ENCODE results near the gene MAGEF1. TPM values are rescaled to one million over a fixed set of nuclear protein-coding genes. Genes with fewer than 3 reads are reported as not detected.

The MAGEF1 gene
- total and polyA plus RNA-seq, 11 donors = 24.7 to 36.4 (median 31.8) TPM

DNA sequence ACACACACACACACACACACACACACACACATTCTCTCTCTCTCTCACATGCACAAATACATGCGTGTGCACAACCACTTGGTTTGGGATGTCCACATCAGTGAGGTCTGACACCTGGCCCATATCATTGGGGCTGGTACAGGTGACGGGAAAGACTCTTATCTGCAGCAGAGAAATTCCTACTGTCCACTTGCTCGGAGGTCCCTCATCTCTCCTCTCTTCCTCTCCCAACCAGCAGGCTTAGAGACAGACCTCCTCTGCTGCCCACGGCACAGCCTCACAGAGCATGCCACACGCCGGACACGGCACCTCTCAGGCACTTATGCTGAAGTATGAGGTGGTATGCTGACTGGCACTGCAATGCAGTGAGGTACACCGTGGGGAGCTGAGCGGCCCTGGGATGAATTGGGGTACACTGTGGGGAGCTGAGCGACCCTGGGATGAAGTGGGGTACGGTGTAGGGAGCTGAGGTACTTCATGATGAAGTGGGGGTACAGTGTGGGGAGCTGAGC is 41.7 kb downstream of the MAGEF1 start:
- Histone ChIP-seq H3K27ac (no peak overlapping the region), H3K4me1 (no peaks in the 10 kb centered on the region), H3K4me3 (no peak overlapping the region), H3K9me3 (no peaks in the 10 kb centered on the region), H3K27me3 (no peaks in the 10 kb centered on the region), H3K36me3 (no peaks in the 10 kb centered on the region)
- ATAC-seq = peak in 1 of 4 donors; percentile 19
- no peak for TF ChIP-seq POLR2A (IDR thresholded peaks at IDR 0.05)
- TF ChIP-seq, protein P1, sequence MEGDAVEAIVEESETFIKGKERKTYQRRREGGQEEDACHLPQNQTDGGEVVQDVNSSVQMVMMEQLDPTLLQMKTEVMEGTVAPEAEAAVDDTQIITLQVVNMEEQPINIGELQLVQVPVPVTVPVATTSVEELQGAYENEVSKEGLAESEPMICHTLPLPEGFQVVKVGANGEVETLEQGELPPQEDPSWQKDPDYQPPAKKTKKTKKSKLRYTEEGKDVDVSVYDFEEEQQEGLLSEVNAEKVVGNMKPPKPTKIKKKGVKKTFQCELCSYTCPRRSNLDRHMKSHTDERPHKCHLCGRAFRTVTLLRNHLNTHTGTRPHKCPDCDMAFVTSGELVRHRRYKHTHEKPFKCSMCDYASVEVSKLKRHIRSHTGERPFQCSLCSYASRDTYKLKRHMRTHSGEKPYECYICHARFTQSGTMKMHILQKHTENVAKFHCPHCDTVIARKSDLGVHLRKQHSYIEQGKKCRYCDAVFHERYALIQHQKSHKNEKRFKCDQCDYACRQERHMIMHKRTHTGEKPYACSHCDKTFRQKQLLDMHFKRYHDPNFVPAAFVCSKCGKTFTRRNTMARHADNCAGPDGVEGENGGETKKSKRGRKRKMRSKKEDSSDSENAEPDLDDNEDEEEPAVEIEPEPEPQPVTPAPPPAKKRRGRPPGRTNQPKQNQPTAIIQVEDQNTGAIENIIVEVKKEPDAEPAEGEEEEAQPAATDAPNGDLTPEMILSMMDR (IDR thresholded peaks at IDR 0.05) = no peak
- 62 to 73% (median 71%) methylated on average over 11 of the region's 11 CpGs for WGBS, 4 donors
- intact Hi-C loops (cut with DNase I) = no loop called here
- peak in 1 of 5 donors; percentile 62 for DNase-seq

GRCh38 chr3:184669578-184669977 is 42.3 kb downstream of the MAGEF1 start:
- no peak overlapping the region for H3K4me3 ChIP-seq
- ATAC-seq = no peak
- TF ChIP-seq, protein P1 (IDR thresholded peaks at IDR 0.05) = no peak
- TF ChIP-seq POLR2A (IDR thresholded peaks at IDR 0.05) = no peak
- H3K27ac ChIP-seq = no peak overlapping the region
- H3K36me3 ChIP-seq = no peaks in the 10 kb centered on the region
- intact Hi-C loops (cut with DNase I) = no loop called here
- H3K9me3 ChIP-seq = no peaks in the 10 kb centered on the region
- 69 to 77% (median 72%) methylated on average over 2 to 7 of the region's 7 CpGs for WGBS, 4 donors
- H3K27me3 ChIP-seq = no peaks in the 10 kb centered on the region
- no peak for DNase-seq
- H3K4me1 ChIP-seq = no peaks in the 10 kb centered on the region

GRCh38 chr3:184666442-184666841 is 45.4 kb downstream of the MAGEF1 start:
- Histone ChIP-seq H3K4me1 (peaks cover 0 to 7% (median 0%) of the 10 kb centered on the region in 12 donors), H3K36me3 (no peaks in the 10 kb centered on the region), H3K27me3 (no peaks in the 10 kb centered on the region), H3K27ac (no peak overlapping the region), H3K4me3 (no peak overlapping the region), H3K9me3 (no peaks in the 10 kb centered on the region)
- ATAC-seq (no peak), DNase-seq (no peak)
- TF ChIP-seq, protein P1 (IDR thresholded peaks at IDR 0.05) = no peak
- TF ChIP-seq POLR2A (IDR thresholded peaks at IDR 0.05) = no peak
- intact Hi-C loops (cut with DNase I) = no loop called here
- WGBS, 4 donors = 73 to 74% (median 73%) methylated on average over 9 of the region's 9 CpGs

- WGBS, 4 donors = 82 to 85% (median 83%) methylated on average over 10 of the region's 10 CpGs
- no peak overlapping the region for H3K27ac ChIP-seq
- ATAC-seq = no peak
- H3K4me1 ChIP-seq = peaks cover 0 to 7% (median 0%) of the 10 kb centered on the region in 12 donors
- no peak for DNase-seq
- intact Hi-C loops (cut with DNase I) = no loop called here
- H3K9me3 ChIP-seq = no peaks in the 10 kb centered on the region
- no peak overlapping the region for H3K4me3 ChIP-seq
- TF ChIP-seq, protein P1 (IDR thresholded peaks at IDR 0.05) = no peak
- no peak for TF ChIP-seq POLR2A (IDR thresholded peaks at IDR 0.05)
- no peaks in the 10 kb centered on the region for H3K36me3 ChIP-seq
- no peaks in the 10 kb centered on the region for H3K27me3 ChIP-seq
Measured at GRCh38 chr3:184665101-184665500, 46.8 kb downstream of the MAGEF1 start.
